Hypothalamus (tissue), 51 donors: ENCODE measurements around the gene DMXL1.
"Not testable (repeated sequence)": the region's sequence is repeated elsewhere in the genome, so short reads cannot be mapped to it uniquely, and the experiment has no call there.

Experiments
- DNase-seq, 51 donors: peaks; one replicate each; lab custom pipeline; 2025; lab: John Stamatoyannopoulos, UW

Gene DMXL1

GRCh38 chr5:119067450-119067849 lies 3.4 kb upstream of the DMXL1 start:
- DNase-seq, result no peak

DNA sequence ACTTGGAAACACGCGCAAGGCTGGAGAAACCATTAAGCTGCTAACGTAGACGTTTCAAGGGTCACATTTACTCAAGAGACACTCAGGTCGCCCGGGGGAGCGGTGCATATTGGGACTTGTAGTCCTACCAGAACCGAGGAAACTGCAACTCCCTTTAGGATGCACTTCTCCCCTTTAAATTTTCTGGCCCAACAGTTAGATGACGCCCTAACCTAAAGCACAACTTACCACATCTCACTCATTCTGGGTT lies 384 bp upstream of the DMXL1 start:
- peak in 30 of 51 donors; percentile 68 to 97 (median 88) for DNase-seq

GRCh38 chr5:119071561-119071995 lies 691 bp downstream of the DMXL1 start:
- peak in 15 of 51 donors; percentile 7 to 52 (median 39) for DNase-seq

GRCh38 chr5:119072496-119072895 lies 1.6 kb downstream of the DMXL1 start:
- no peak for DNase-seq

DNA sequence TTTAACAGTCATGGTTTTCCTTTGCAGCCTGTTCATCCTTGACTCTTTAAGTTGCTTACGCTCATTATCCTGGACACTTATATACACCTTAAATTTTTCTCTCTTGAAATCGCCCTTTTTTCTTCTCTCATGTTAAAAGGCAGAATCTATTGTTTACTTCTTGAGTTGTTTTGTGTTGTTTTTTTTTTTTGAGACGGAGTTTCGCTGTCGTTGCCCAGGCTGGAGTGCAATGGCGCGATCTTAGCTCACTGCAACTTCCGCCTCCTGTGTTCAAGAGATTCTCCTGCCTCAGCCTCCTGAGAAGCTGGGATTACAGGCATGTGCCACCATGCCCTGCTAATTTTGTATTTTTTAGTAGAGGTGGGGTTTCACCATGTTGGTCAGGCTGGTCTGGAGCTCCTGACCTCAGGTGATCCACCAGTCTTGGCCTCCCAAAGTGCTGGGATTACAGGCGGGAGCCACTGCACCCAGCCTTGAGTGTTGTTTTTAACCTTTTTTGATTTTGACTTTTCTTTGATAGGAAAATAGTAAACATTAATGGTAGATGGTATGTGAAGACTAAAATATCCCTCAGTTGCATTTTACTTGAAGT lies 3.0 kb downstream of the DMXL1 start:
- not testable (repeated sequence) for DNase-seq

DNA sequence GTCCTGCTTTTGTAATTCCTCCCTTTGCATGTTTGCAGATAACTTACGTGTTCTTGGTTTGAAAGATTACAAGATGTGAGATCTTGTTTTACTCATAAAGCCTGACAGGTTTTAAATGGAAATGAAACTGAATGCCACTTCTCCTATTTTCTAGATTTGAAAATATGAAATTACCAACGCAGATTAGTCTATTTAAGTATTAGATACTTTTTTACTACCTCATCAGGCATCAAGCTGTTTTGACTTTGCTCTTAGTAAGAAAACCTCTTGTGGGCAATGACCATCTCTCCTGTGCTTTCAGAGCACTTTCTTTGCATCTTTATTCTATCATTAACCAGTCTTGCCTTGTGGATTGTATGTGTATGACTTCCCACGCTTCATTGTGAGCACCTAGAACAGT lies 3.5 kb downstream of the DMXL1 start:
- no peak for DNase-seq

- not testable (repeated sequence) for DNase-seq
These were observed 4.4 kb downstream of the DMXL1 start for GRCh38 chr5:119075269-119075668.

GRCh38 chr5:119076080-119076479 lies 5.2 kb downstream of the DMXL1 start:
- no peak for DNase-seq

- no peak for DNase-seq
These were observed 6.6 kb downstream of the DMXL1 start for GRCh38 chr5:119077444-119077843.

- DNase-seq, result no peak
These were observed 7.4 kb downstream of the DMXL1 start for GRCh38 chr5:119078071-119078846.

DNA sequence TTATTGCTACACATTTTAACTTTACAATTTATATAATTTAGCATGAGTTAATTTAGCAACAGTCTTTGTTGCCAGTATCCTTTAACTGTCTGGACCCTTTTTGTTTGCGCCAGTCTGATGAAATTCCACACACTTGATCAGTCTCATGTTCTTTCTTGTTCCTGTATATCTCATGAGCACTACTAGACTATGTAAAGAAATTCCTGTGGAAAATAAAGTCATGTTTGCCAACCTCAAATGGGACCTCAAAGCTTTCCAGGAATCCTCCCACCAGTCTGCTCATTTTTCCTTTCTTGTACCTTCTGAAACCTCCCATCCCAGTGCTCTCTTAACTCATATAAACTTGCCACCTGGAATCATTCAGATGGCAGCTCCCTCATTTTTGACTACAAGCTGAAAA lies 8.0 kb downstream of the DMXL1 start:
- DNase-seq, result no peak

DNA sequence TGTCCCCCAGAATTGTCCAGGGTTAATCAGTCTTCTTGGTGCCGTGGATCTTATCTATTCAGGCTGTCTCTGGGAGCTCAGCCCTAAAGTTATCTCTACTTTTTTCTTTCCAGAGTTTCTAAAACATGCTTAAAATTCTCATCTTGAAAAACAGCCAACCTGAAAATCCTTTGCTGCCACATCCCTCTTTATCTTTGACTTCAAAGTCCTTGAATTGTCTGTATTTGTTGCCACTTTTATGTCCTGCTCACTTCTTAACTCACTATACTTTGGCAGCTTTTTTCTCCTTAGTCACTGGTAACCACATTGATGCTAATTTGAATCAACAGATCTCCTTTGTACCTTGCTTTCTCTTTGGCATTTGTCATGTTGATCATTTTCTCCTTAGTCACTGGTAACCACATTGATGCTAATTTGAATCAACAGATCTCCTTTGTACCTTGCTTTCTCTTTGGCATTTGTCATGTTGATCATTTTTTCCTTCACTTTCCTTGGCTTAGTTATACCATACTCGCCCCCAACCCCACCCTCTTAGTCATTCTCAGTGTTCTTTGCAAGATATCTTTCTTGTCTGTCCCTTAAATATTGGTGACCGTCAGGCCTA lies 8.5 kb downstream of the DMXL1 start:
- no peak for DNase-seq

DNA sequence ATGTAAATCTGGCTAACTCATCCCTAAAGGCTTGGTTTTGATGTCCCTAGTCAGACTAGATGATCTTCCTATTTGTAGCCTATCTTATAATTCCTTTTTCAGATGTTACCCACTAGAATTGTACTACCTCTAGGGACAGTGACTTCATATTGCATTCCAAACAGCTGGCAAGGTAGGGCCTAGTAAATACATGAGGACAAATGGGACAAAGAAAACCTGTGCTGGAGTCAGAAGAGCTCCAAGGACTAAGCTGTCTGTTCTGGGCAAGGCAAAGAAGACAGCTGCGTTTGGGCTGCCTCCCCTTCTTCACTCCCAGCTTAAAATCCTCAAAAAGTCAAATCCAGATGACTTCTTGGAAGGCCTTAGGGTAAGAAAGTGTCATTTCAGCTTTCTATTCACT lies 10.0 kb downstream of the DMXL1 start:
- no peak for DNase-seq

DNA sequence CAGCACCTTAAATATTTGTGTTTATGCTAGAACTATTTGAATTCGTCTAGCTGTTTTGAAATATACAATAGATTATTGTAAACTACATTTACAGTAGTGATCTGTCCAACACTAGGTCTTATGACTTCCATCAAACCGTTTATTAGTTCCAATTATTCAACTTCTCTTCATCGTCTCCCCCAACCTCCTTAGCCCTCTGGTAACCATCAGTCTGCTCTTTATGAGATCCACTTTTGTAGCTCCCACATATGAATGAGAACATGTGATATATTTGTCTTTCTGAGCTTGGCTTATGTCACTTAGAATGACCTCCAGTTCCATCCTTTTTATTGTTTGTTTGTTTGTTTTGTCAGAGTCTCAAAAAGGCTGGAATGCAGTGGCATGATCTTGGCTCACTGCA lies 11.8 kb downstream of the DMXL1 start:
- DNase-seq, result no peak

DNA sequence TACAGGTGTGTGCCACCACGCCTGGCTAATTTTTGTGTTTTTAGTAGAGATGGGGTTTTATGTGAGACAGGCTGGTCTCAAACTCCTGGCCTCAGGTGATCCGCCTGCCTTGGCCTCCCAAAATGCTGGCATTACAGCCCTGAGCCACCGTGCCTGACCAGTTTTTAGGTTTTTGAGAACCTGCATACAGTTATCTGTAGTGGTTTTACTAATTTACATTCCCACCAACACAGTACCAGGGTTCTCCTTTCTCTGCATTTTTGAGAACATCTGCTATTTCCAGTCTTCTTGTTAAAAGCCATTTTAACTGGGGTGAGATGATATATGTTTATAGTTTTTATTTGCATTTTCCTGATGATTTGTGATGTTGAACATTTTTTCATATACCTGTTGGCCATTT lies 12.8 kb downstream of the DMXL1 start:
- DNase-seq, result no peak

DNA sequence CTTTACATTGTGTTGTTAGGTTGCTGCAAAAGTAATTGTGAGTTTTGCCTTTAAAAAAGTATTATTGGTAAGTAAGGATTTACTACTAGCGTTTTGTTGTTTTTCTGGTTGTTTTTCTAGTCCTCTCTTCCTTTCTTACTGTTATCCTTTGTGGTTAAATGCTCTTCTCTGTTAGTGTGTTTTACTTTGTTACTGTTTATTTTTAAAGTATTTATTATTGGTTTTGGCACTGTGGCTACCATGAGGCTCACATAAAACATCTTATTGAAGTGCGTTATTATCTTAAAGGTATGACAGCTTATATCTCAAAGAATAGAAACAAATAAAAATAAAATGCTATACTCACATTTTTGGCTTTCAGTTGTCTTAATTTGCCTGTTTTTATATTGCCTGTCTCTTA lies 17.6 kb downstream of the DMXL1 start:
- DNase-seq, result no peak

DNA sequence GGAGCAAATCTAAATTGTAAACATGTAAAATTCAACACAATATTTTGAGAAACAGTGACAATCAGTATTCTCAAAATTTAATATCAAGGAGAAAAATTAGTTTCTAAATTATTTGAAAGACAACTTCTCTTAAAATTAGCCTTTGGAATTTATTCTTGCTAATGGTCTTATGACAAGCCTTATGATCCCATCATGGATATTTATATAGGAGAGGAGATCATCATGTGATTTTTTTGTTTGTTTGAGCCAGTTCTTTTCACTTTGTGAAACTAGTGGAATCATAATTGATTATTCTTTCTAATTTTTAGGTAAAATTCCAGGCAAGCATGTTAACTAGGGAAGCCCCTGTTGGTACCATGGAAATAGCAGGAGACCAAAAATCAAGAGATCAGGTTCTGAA lies 24.7 kb downstream of the DMXL1 start:
- DNase-seq, result no peak

GRCh38 chr5:119105971-119106370 lies 35.1 kb downstream of the DMXL1 start:
- peak in 6 of 51 donors; percentile 1 to 25 (median 4) for DNase-seq

DNA sequence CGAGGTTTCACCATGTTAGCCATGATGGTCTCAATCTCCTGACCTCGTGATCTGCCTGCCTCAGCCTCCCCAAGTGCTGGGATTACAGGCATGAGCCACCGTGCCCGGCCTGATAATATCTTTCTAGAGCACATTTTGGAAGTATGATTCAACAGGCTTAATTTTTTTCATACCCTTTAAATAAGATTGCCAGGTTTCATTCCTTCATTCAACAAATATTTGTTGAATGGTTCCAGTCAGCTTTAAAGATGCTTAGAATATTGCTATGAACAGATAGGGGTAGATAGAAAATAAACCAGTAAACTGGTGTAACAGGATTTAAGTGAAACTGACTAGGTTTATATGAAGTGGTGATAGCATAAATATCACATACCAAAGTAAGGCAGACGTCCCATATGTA lies 41.3 kb downstream of the DMXL1 start:
- DNase-seq, result no peak

- DNase-seq, result no peak
These were observed 46.4 kb downstream of the DMXL1 start for GRCh38 chr5:119117237-119117636.

GRCh38 chr5:119118000-119118399 lies 47.1 kb downstream of the DMXL1 start:
- no peak for DNase-seq

GRCh38 chr5:119120893-119121292 lies 50.0 kb downstream of the DMXL1 start:
- DNase-seq, result no peak
